Stimulated activated CD8-positive, alpha-beta memory T cell treated with anti-CD3 and anti-CD28 coated beads, Interleukin-2, amount 100 ng/mL, for 1 hour (primary cell): ENCODE results near the gene TEX261.
A peak's percentile ranks its signal among the peaks of the same experiment; 100 is the strongest.

Source experiments
- DNase-seq, 2 donors: peaks; one replicate each; pipeline ENCODE4 v3.0.0-alpha.2; 2020; ENCODE audit warnings: low read depth in 2 of 2

TEX261 gene

GRCh38 chr2:70981866-70982810 lies 12.5 kb downstream of the TEX261 start:
- no peak for DNase-seq

- no peak for DNase-seq
These were observed 13.3 kb downstream of the TEX261 start for GRCh38 chr2:70981421-70981820.

GRCh38 chr2:70979626-70980025 lies 15.0 kb downstream of the TEX261 start:
- no peak for DNase-seq

GRCh38 chr2:70979180-70979488 lies 15.5 kb downstream of the TEX261 start:
- no peak for DNase-seq

DNA sequence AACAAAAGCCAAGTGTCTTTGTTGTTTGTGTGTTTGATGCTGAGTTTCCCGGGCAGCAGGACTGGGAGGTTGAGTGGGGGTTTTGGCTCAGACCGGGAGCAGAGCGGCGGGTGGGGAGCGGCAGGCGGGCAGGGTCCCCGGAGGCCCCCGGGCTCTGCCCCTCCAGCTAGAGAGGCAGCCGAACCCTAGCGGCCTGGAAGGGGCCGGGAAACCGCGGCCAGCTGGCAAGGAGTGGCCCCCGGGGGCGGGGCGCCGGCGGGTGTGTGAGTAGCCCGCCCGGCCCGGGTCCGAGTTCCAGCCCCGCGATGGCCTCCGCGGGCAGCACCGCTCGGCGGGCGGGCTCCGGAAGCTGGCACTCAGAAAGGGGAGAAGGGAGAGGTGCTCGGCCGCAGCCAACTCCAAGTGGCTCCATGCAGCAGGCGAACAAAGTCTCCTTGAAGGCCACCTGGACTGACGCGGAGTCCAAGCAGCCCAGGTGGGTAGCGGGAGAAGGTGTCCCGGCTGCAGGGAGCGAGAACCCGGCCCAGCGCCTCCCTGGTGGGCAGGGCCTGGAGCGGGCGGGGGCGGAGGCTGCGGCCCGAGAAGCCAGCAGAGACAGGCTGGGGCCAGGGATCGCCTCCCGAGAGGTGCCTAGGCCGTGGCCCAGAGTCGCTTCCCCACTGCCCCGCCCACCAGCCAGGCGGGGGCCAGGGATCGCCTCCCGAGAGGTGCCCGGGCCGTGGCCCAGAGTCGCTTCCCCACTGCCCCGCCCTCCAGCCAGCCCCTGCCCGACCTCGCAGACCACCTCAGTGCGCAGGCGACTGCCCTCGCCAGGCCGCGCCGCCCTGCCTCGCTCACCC lies 16.1 kb downstream of the TEX261 start, which contains the start of gene ANKRD53:
Gene ANKRD53, plus strand, starts transcription at position 290 of the 839 bp plus-strand sequence. Its CDS starts 16 bp downstream, at position 306.
- no peak for DNase-seq

GRCh38 chr2:70977605-70978205 lies 17.0 kb downstream of the TEX261 start:
- DNase-seq: no peak

DNA sequence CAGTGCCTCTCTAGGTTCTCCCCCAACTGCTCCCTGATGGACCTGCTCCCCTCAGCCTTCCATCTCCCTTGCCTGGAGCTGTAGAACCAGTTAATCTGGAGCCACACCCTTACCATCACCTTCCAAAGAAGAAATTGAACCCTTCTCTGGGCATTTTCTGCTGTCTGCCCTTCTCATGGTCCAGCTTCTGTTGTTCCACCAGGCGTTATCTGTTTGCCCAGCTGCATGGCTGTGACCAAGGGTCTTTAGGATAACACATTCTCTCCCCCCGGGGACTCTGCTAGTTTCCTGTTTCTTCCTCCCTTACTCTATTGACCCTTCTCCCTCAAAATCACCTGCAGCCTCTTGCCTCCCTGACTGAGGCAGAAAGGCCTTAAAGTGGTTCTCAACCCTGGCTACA lies 19.4 kb downstream of the TEX261 start:
- no peak for DNase-seq

DNA sequence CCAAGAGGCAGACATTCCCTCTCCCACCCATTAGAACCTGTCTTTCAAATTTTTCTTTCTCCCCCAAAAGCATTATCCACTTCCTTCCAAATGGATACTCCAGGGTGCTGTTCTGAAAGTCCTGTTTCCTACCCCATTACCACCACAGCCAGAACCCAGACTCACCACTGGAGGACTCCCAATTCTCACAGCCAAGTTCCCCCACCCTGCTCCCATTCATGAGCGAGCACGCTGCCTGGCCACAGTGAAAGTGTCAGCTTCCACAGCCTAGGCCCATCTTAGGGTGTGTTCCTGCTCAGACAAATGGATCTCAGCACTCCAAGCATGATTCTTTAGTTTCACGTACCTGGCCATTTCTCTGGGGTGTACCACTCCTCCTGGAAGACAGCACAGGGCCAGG lies 20.1 kb downstream of the TEX261 start:
- DNase-seq: no peak

- no peak for DNase-seq
These were observed 27.5 kb downstream of the TEX261 start for GRCh38 chr2:70967189-70967588.

DNA sequence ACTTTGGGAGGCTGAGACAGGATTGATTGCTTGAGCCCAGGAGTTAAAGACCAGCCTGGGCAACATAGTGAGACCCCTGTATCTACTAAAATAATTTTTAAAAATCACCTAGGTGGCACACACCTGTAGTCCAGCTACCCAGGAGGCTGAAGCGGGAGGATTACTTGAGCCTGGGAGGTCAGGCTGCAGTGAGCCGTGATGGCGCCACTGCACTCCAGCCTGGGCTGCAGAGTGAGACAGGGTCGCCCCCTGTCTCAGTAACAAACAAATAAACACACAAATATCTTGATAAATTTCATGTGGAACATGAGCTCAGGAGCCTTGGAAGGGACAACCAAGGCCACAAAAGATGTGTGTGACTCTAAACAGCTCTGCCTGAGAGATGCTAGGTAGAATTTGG lies 28.0 kb downstream of the TEX261 start:
- DNase-seq: no peak

- no peak for DNase-seq
These were observed 29.2 kb downstream of the TEX261 start for GRCh38 chr2:70965506-70965905.

DNA sequence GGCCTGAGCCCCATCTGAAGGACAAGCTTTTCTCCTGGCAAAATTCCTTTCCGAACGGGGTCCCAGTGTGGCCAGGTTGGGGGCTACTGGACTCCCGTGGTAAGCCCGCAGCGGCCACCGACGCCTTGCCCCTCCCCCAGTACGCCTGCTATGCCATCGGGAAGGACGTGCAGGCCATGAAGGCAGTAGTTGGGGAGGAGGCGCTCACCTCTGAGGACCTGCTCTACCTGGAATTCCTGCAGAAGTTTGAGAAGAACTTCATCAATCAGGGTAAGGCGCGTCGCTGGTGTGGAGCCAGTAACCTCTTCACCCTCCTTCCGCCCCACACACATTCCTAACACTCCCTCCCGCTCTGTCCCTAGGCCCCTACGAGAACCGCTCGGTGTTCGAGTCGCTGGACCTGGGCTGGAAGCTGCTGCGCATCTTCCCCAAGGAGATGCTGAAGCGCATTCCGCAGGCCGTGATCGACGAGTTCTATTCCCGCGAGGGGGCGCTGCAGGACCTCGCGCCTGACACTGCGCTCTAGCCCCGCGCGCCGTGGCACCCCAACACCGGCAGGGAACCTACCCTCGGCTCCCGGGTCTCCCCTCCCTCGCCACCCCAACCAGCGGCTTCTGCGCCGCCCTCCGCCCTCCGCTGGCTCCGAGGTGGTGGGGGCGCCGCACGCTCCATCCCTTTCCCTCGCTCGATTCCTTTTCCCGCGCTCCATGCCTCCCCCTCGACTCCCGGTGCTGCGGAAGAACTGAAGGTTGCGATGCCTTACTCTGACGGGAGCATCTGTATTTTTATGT lies 29.9 kb downstream of the TEX261 start:
- DNase-seq: peak; percentile 75

DNA sequence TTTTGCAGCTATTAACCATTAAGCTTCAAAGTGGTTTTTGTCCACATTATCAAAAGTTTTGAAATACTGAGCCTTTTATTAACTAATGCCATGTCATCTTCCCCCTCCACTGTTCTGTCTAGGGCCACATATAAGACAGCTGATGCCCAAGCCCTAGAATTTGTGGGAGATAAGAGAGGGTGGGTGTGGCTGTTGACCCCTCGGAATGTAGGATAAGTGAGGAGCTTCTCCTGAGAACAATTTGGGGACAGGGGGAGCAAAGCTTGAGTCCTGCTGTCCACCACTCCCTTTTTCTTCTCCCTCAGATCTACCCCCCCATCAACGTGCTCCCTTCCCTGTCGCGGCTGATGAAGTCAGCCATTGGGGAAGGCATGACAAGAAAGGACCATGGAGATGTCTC lies 30.5 kb downstream of the TEX261 start:
- no peak for DNase-seq

DNA sequence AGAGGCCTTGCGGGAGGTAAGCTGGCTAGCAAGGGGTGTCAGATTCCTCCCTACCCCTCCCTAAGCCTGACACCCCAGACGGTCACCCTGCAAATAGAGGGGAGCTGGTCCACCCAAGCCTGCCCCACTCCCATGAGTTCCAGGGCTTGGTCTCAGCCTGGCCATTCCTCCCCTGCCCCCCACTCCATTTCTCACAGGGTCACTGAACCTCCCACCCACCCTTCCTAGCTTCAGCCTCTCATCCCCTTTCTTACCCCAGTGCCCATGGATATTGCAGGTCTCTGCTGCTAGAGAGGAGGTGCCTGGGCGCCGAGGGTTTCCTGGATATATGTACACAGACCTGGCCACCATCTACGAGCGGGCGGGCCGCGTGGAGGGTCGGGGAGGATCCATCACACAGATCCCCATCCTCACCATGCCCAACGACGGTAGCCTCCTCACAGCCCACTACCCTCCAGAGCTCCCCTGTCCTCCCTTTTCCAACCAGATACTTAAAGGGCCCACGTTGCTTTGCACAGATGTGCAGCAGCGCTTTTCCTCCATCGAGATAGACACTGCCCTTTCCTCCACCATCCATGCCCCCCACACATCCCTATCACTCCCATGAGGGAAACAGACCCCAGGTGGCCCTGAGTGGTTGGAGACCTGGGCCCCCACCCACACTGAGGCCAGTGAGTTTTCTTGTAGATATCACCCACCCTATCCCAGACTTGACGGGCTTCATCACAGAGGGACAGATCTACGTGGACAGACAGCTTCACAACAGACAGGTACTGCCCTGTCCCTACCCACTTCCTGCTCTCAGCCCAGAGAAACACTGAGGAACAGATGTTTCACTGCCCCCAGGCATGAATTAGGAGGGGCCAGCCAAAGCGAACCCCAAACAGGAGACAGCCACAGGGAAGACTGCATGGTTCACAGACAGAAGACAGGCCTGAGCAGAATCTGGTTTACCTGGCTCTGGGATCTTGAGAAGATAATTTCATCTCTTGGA lies 31.5 kb downstream of the TEX261 start:
- no peak for DNase-seq

GRCh38 chr2:70962211-70962884 lies 32.3 kb downstream of the TEX261 start:
- no peak for DNase-seq

- DNase-seq: no peak
These were observed 33.1 kb downstream of the TEX261 start for GRCh38 chr2:70961648-70961994.

DNA sequence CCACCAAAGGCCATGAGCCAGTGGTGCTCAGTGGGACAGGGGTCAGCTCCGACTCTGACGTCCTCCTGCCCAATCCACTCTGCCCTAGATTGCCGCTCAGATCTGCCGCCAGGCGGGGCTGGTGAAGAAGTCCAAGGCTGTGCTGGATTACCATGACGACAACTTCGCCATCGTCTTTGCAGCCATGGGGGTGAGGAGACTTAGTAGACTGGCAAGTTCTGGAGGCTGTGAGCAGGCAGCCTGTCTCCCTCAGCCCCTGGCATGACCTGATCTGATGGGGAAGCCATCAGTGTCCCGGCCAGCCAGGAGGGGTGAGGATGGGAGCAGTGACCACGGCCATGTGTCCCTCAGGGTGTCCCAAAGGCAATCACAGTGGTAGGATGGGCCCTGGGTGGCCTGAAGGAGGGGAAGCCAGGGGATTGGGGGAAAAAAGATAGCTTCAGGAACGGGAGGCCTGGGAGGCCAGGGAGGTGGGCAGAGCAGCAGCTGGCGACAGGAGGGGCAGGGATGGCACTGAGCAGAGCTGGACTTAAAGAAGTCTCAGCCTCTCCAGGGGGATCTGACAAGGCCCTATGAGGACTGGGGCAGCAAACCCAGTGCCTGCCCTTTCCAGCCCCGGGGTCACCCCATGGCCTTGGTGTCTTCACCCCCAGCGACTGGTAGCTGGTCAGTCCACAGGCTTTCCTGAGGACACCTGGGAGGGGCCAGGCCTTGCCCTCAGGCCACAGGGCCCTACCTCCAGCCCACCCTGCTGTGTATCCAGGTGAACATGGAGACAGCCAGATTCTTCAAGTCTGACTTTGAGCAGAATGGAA lies 33.6 kb downstream of the TEX261 start:
- no peak for DNase-seq

DNA sequence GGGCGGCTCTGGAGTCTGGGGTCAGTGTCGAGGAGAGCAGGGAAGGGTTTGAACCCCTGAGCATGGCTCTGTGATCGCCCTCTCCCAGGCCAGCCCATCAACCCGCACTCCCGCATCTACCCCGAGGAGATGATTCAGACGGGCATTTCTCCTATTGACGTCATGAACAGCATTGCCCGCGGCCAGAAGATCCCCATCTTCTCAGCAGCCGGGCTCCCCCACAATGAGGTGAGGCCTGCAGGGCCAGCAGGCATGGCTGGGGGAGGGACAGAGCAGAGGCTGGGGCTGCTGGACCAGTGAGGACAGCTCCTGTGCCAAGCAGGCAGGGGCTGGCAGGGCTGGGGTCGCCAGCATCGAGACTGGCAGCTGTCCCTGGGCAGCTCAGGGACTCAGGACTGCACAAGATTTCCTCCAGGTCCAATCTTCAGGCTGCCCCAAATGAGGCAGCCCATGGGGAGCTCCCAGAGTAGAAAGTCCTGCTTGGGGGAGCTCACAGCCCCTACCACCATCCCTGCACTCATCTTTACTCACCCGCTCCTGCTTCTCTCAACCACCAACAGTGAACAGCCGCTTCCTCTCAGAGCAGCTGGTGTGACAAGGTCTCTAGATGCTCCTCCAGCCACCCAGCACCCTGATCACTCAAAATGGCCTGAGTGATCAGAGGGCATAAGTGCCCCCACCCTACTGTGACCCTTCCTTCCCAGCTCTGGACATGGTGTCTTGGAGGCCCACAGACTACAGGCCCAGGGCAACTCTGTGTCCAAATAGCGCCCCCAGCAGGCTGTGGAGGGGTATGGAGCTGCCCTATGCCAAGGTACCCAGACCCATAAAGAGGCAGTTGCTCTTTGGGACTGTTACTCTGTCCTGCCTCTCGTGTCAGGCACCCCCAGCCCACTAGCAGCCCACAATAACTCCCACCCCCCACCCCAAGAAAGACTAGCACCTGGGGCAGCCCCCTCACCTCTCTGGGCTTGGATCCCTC lies 34.5 kb downstream of the TEX261 start:
- DNase-seq: no peak
